NCI-H2081 (cell line): ENCODE results near the gene XPR1.

ENCODE experiments used
- DNase-seq, 2 experiments: peaks; one replicate each; lab custom pipeline; 2025; lab: John Stamatoyannopoulos, UW

Gene XPR1

DNA sequence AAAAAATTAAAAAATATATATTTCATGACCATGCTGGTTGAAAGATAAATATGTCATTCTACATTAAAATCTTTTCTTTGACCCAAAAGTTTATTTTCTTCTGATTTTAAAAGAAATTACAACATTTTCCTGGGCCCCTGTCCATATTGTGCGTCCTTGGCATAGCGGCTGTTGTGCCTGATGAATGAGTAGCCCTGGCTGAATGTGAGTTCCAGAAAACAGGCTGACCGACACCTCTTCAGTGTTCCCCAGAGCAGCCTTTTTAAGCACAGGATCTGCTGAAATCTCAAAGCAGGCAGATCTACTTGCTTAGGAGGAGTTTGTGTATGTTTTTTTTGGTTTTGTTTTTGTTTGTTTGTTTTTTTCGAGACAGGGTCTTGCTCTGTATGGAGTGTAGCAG is 300.6 kb downstream of the XPR1 start:
- DNase-seq, result no peak

DNA sequence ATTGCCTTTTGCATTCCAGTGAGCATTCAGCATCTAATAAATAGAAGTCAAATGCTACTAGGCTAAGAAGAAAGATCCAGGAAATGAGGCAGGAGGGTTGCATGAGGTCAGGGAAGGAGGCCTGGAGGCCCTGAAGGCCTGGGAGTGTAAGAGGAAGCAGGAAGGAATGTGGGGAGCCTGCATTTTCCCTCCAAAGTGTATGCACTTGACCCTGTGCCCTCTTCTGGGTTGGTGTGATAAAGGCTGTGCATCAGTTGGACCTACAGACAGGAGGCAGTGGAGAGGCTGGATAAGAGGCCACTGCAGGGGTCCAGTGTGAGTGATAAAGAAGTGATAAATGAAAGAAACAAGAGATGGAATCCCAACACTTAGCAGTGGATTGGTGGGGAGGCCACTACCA is 301.3 kb downstream of the XPR1 start:
- DNase-seq, result no peak

DNA sequence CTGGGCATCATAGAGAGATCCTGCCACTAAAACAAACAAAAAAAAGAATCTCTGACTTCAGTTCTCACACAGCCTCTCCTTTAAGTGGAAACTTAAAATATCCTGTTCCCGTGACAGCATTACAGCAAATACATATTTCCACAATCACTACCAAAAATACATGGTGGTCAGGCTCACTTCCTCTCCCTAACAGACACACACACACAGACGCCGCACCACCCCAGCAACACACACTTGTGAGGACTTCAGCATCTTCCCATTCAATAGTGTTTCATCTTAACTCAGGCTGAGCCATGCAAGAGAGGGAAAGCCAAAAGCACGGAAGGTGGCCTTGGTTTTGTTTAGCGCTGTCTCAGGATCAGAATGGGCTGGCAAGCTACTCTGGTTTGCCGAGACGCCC is 302.7 kb downstream of the XPR1 start:
- no peak for DNase-seq

GRCh38 chr1:180935326-180936109 is 303.7 kb downstream of the XPR1 start:
- DNase-seq, result no peak

DNA sequence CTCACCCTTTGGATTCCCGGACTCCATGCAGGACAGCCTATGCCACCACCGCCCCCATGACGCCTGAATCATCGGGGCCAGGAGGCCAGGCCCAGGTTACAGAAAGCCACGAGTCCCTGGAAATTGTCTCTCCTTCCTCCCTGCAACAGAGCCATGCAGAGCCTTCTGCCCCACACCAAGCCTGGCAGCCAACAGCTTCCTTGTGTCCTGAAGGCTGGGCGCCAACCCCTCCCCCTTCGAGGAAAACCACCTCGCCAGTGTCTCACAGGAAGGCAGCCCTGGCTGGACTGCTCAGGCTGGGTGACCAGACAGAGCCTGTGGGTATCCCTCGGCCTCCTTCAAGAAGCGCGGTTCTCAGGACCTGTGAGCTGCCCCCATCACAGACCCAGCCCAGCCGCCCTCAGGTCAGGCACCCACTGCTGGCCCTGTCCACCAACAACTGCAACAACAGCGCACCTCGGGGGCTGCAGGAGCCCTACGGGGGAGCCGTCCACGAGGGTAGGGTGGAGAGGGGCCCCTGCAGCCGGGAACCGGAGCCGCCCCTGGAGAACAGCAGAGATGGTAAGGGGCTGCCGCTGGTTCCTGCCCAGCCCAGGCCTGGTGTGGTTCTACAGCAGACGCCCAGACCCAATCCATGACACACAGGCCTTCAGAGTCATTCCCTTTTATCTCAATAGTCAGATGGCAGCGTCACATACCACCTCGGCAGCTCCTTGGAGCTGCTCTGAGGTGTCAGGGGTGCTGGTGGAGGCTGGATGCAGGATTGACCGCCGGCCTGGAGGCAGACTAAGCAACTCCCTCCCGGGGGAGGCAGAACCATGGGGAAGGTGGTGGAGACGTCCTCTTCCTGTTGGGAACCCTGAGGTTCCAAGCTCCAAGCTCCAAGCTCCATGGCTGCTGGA is 304.5 kb downstream of the XPR1 start:
- DNase-seq, result no peak

DNA sequence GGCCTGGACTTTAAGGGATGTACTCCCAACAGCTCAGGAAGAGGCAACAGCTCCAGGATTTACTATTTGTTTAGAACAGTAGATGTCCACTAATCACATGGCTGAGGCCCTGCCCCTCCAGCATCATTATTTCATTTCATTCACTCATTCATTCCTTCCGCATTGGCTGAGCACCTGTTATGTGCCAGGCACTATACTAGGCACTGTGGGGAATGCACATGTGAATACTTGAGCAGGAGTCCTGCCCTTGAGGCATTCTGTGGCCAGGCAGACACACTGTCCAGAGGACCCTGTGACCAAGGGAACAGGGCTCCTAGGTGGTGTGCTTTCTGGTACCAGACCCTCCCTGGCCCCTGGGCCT is 305.2 kb downstream of the XPR1 start:
- no peak for DNase-seq

DNA sequence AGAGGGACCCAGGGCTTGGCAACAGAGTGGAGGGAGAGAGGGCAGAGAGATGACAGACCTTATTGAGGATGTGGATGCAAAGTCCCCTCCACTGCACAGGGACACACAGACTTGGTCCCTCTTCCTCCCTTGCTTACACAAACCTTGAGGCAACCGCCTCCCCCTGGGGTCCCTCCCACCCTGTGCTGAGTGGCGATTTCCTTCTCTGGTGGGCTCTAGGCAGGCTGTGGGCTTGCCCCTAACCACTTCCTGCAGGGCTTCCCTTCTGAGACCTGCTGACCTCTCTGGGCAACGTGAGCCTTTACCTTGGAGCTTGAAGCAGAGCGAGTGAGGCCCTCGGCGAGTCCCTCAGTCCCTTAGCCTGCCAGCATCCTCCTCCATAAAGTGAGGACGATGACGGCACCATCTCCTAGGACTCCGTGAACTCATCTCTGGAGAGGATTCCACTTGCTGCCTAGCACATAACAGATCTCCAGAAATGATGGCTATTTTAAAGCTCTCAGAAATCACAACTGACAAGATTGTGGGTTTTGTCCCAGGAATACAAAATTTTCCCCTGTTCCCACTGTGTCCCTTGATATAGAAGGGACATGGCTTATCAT is 305.9 kb downstream of the XPR1 start:
- DNase-seq, result no peak

DNA sequence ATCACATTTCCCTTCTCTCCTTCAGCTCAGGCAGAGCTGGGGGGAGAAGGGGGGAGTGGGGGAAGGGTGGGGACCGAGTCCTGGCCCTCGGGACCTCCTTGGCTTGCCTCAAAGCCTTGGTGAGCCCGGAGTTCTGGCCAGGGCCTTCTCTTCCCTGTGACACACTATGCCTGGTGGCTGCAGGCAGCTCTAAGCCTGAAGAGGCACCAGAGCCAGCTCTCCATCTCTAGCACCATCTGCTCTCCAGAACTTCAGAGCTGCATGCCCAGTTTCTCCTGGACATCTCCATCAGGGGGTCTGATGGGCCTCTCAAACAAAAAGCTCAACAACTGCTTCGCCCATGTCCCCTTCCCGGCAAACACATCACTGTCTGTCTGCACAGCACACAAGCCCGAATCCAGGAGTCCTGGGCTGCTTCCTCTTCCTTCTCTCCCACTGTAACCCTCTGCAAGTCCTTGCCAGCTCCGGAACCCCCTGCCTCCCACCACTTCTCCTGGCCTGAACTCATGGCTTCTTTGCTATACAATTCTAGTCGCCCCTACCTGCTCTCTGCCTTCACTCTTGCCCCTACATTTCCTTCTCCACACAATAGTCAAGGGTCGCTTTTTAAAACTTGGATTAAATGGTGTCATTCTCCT is 307.4 kb downstream of the XPR1 start:
- no peak for DNase-seq

- no peak for DNase-seq
Observed at GRCh38 chr1:180939711-180940103, 307.9 kb downstream of the XPR1 start.
